IPS-20b (cell line): ENCODE data around the gene SND1.

Experiments
- H3K27ac ChIP-seq: one replicate; pipeline ENCODE4 v1.5.1; 2013; ENCODE audit warnings: low read length
- H3K27me3 ChIP-seq: 2 replicates; pipeline ENCODE4 v1.6.1; 2013; ENCODE audit warnings: mild to moderate bottlenecking, low read length, inconsistent platforms; ENCODE audit not compliant: insufficient read depth
- H3K36me3 ChIP-seq: 2 replicates; pipeline ENCODE4 v1.6.1; 2013; ENCODE audit warnings: low read depth, mild to moderate bottlenecking, inconsistent platforms, low read length, moderate library complexity; ENCODE audit not compliant: insufficient read depth
- H3K4me1 ChIP-seq: 2 replicates; pipeline ENCODE4 v1.6.1; 2013; ENCODE audit warnings: mild to moderate bottlenecking, control low read depth, inconsistent platforms, low read length, moderate library complexity; ENCODE audit not compliant: insufficient read depth
- H3K4me3 ChIP-seq: 2 replicates; pipeline ENCODE4 v1.5.1; 2013; ENCODE audit warnings: mild to moderate bottlenecking, low read length, inconsistent platforms
- H3K9ac ChIP-seq: 2 replicates; pipeline ENCODE4 v1.6.1; 2013; ENCODE audit warnings: low read depth, mild to moderate bottlenecking, inconsistent platforms, low read length, moderate library complexity
- H3K9me3 ChIP-seq: 2 replicates; pipeline ENCODE4 v1.6.1; 2013; ENCODE audit warnings: mild to moderate bottlenecking, low read depth, low read length, inconsistent platforms; ENCODE audit not compliant: insufficient read depth

SND1 gene

DNA sequence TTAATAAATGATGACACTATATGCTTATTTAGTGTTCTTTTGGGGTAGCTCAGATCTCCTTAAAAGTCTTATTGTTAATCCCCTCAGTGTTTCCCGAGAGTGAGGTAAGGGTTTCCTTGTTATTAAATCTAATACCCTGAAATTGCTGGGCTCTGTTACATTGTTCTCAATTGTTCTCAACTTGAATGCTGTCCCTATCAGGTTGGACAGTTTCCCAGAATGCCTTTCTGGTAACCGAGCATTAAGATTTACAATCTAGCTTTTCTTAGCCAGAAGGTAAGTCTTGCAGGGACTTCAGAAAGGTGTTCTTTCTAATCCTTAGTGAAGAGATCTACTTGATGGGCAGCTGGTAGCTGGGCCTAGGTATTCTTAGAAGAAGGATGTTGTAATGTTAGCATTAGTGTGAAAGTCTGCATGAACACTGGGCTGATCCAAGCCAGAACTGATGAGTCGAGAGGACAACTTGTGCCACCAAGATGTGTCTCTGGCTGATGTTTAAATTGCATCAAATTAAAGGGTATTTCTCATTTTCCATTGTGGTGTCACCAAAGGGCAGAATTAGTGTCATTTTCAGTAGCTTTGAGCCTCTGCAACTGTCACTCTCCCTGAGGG is 89.9 kb downstream of the SND1 start:
- H3K36me3 ChIP-seq, result peaks cover 5% of the 10 kb centered on the region
- no peak overlapping the region for H3K4me3 ChIP-seq
- H3K27ac ChIP-seq, result no peak overlapping the region
- H3K9ac ChIP-seq, result no peak overlapping the region
- H3K9me3 ChIP-seq, result no peaks in the 10 kb centered on the region
- no peaks in the 10 kb centered on the region for H3K27me3 ChIP-seq
- H3K4me1 ChIP-seq, result peaks cover 50% of the 10 kb centered on the region

DNA sequence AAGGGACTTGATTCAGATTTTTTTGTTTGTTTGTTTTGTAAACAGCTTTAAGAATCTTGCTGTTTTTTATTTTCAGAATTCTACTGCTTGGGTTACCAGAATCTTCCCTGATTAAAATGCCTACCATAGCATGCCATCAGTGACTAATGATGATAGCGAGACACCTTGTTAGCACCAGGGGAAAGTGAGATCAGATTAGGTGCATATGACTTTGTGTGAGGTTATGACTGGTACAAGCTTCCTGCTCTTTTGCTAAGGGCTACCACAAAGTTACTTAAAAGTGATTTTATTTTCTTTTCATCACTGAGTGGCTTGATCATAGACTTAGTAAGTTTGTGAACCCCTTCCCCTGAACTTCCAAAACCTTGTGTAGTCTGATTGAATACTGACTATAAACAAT is 93.5 kb downstream of the SND1 start:
- Histone ChIP-seq H3K36me3 (0 out of 2 replicates have a peak, but pooled peaks cover 8% of the 10 kb centered on the region), H3K27ac (no peak overlapping the region), H3K4me3 (no peak overlapping the region), H3K27me3 (no peaks in the 10 kb centered on the region), H3K9me3 (no peaks in the 10 kb centered on the region), H3K9ac (no peak overlapping the region), H3K4me1 (peaks cover 44% of the 10 kb centered on the region)

DNA sequence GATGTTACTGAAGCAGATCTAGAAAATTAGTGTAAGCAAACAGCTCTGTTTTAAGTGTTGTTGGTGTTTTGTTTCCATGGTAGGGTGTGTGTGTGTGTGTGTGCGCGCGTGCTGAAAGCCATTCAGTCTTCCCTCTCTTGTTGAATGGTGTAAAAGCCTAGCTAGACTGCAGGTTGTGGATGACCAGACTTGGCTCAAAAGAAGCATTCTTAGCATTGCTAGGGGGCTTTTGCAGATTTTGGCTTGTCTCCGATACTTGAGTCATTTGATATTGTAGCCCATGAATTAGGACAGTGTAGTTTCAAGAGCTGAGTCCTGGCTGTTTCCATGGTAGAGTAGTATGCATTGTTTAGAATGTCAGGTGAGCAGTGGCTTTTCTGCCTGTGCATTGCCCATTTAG is 99.1 kb downstream of the SND1 start:
- Histone ChIP-seq H3K9me3 (no peaks in the 10 kb centered on the region), H3K27ac (no peak overlapping the region), H3K36me3 (0 out of 2 replicates have a peak, but pooled peaks cover 5% of the 10 kb centered on the region), H3K4me1 (peaks cover 18% of the 10 kb centered on the region; the same call in 1 of the 2 replicates), H3K27me3 (no peaks in the 10 kb centered on the region), H3K9ac (no peak overlapping the region), H3K4me3 (no peak overlapping the region)

DNA sequence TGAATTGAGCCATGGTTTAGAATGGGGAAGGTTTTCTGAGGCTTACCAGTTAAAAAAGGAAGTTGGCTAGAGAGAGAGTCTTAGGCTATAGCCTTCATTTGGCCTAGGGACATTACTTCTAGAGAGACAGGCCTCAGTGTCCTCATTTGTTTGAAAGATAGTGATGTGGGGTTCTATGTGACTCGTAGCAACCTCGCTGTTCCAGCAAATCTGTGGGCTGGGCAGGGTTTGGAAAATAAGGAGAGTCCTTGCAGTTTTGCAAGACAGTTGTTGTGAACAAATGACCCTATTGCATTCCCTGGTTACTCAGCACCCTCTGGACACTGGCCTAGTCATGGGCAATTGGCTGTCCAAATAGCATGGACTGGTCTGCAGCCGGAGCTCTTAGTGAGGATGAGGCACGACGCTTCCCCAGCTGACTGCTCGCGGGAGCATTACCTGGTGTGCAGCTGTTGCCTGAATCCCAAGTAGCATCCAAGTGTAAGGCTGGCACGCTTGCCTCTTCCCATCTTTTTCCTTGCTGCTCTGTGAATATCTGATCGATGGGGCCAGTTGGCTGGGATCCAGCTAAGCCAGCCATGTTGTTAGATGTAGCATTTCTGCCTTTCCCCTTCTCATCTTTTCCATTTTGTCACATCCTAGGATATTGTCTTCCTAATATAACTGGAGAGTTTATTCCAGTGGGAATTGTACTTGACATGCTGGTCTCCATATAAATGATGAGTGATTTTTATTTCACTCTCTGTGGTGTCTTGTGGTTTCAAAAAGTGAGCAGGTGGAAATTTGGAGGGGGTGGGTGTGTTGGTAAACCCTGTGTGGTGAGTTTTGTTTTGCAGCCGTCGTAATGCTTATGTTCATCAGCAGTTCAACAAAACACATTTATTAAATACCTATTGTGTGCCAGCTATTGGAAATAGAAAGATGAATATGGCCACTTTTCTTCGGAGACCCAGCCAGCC is 99.8 kb downstream of the SND1 start:
- no peak overlapping the region for H3K4me3 ChIP-seq
- 0 out of 2 replicates have a peak, but pooled peaks cover 5% of the 10 kb centered on the region for H3K36me3 ChIP-seq
- H3K9ac ChIP-seq, result no peak overlapping the region
- H3K27me3 ChIP-seq, result no peaks in the 10 kb centered on the region
- H3K4me1 ChIP-seq, result peaks cover 11% of the 10 kb centered on the region; the same call in 1 of the 2 replicates
- H3K27ac ChIP-seq, result no peak overlapping the region
- no peaks in the 10 kb centered on the region for H3K9me3 ChIP-seq

DNA sequence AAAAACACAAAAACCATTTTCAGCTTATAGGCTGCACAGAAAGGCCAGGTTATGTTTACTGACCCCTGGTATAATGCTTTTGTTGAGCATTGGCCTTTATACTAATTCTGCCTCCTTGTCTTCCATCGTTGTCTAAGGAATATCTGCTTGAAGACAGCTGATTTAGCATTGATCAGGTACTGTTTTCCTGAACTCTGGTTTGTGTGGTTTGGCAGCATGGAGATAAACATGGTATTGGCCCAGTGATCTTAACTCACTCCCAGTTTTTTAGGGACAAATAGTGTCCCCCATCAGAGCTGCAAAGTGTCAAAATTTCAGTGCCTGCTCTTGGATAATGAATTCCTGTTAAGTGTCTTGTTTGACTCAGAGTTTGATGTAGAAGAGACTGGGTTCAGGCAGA is 100.8 kb downstream of the SND1 start:
- H3K36me3 ChIP-seq, result 0 out of 2 replicates have a peak, but pooled peaks cover 1% of the 10 kb centered on the region
- no peak overlapping the region for H3K27ac ChIP-seq
- no peaks in the 10 kb centered on the region for H3K27me3 ChIP-seq
- H3K4me3 ChIP-seq, result no peak overlapping the region
- H3K4me1 ChIP-seq, result peaks cover 15% of the 10 kb centered on the region; the same call in 1 of the 2 replicates
- H3K9ac ChIP-seq, result no peak overlapping the region
- H3K9me3 ChIP-seq, result no peaks in the 10 kb centered on the region

DNA sequence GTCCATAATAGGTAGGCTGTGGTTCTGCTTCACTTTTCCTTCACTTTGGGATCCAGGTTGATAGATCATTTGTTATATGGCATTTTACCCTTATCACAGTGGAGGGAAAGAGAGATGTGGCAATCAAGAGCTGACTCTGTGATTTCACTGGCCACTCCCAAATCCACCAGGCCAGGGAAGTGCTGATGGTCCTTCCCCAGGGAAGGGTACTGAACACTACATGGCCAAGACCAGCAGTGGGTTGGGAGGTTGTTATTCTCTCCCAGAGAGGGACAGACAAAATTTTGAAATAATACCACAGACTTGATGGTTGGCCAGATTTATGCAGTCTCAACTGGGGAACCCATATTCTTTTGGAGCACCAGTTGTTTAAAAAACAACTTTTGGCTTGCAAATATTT is 102.5 kb downstream of the SND1 start:
- no peak overlapping the region for H3K9ac ChIP-seq
- no peaks in the 10 kb centered on the region for H3K36me3 ChIP-seq
- H3K27ac ChIP-seq, result no peak overlapping the region
- H3K4me1 ChIP-seq, result peaks cover 6% of the 10 kb centered on the region; the same call in 1 of the 2 replicates
- no peaks in the 10 kb centered on the region for H3K27me3 ChIP-seq
- no peak overlapping the region for H3K4me3 ChIP-seq
- no peaks in the 10 kb centered on the region for H3K9me3 ChIP-seq

DNA sequence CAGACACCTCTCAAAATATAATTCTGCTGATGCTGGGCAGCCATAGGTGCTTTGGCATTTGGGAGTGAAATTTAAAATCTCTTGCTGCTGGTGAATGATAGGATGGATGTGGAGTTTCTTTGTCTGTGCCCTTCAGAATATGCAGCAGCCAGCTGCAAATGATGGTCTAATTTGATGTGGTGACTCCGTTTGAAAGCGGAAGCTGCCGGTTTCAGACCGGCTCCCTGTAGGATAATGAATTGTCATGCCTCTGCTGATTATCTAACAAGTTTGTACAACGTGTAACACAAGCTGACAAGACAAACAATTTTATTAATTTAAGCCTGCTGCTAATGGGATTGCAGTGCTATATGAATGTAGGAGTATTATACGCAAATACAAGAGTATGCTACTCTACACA is 103.5 kb downstream of the SND1 start:
- Histone ChIP-seq H3K9me3 (no peaks in the 10 kb centered on the region), H3K4me1 (peaks cover 10% of the 10 kb centered on the region; the same call in 1 of the 2 replicates), H3K36me3 (no peaks in the 10 kb centered on the region), H3K27me3 (no peaks in the 10 kb centered on the region), H3K9ac (no peak overlapping the region), H3K27ac (no peak overlapping the region), H3K4me3 (no peak overlapping the region)

DNA sequence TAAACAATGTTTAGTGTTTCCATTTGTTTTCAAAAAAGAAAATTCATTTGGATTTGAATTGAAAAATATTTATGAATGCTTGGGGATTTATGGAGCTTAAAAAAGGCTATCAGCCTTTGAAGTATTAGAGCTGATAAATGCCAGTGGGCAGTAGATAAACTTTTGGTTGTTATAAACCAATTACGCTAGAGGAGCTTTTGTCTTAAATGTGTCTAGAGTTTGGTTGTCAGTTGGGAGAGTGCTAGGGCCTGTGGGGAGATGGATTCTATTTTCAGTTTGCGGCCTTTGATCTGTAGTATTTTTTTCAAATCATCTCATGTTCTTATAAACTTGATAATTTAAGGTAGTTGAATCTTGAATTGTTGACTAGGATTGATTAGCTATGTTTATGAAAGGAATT is 104.0 kb downstream of the SND1 start:
- Histone ChIP-seq H3K4me1 (peaks cover 10% of the 10 kb centered on the region; the same call in 1 of the 2 replicates), H3K27me3 (no peaks in the 10 kb centered on the region), H3K9me3 (no peaks in the 10 kb centered on the region), H3K27ac (no peak overlapping the region), H3K9ac (no peak overlapping the region), H3K36me3 (no peaks in the 10 kb centered on the region), H3K4me3 (no peak overlapping the region)

DNA sequence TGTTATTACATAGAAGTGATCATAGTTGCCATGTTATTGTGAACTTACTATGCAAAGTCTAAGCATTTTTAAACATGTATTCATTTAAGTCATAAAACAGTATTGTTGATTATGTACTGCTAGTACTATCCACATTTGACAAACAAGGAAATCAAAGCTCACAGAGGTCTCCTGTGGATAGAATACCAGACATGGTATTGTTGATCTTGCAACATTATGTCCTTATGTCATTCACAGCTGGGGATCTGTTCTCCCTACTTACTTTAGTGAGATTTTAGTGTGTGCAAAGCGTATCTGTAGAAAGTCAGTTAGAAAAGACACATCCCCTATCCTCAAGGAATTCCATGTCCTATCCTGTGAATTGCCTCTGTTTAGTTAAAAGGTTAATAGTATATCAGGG is 106.1 kb downstream of the SND1 start:
- Histone ChIP-seq H3K27me3 (no peaks in the 10 kb centered on the region), H3K36me3 (no peaks in the 10 kb centered on the region), H3K9me3 (no peaks in the 10 kb centered on the region), H3K4me1 (peaks cover 10% of the 10 kb centered on the region; the same call in 1 of the 2 replicates), H3K9ac (no peak overlapping the region), H3K27ac (no peak overlapping the region), H3K4me3 (no peak overlapping the region)

DNA sequence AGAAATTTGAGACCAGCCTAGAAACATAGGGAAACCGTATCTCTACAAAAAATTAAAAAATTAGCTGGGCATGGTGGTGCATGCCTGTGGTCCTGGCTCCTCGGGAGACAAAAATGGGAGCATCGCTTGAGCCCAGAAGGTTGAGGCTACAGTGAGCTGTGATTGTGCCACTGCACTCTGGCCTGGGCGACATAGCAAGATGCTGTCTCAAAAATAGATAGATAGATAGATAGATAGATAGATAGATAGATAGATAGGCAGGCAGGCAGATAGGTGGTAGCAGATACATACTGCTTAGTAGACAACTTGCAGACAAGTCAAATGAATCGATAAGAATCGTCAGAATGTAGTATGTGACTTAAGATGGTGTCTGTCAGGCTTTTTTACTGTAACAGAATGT is 106.9 kb downstream of the SND1 start:
- no peaks in the 10 kb centered on the region for H3K9me3 ChIP-seq
- H3K27ac ChIP-seq, result no peak overlapping the region
- H3K9ac ChIP-seq, result no peak overlapping the region
- H3K4me1 ChIP-seq, result peaks cover 10% of the 10 kb centered on the region; the same call in 1 of the 2 replicates
- no peaks in the 10 kb centered on the region for H3K27me3 ChIP-seq
- no peaks in the 10 kb centered on the region for H3K36me3 ChIP-seq
- H3K4me3 ChIP-seq, result no peak overlapping the region

DNA sequence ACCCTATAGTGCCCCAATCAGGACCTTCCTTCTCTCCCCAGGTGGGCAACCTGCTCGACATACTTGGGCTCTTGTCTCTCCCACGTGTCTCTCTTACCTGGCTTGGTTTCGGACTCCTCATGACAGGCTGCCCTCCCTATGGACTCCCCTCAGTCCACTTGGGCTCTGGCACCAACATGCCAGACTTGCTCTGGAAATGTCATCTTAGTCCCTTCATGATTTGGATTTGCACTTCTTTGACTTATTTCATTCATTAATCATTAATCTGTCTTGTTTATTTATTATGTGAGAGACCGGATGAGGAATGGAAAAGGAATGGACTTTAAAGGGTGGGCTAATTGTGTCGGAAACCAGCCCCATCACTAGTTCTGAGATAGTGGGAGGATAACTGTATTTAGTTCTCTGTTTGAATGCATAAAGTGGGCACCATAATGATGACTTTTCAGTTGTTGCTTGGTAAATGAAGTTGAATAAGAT is 108.0 kb downstream of the SND1 start:
- no peak overlapping the region for H3K4me3 ChIP-seq
- H3K9ac ChIP-seq, result no peak overlapping the region
- H3K36me3 ChIP-seq, result no peaks in the 10 kb centered on the region
- peaks cover 10% of the 10 kb centered on the region; the same call in 1 of the 2 replicates for H3K4me1 ChIP-seq
- H3K9me3 ChIP-seq, result no peaks in the 10 kb centered on the region
- H3K27ac ChIP-seq, result no peak overlapping the region
- no peaks in the 10 kb centered on the region for H3K27me3 ChIP-seq
